Measurements from ENCODE around the gene TMEM135. TPM values are rescaled to one million over a fixed set of nuclear protein-coding genes. Genes with fewer than 3 reads are reported as not detected.

The TMEM135 gene
- total RNA-seq, 1 donor from 2014 or later: 36.0 TPM

DNA sequence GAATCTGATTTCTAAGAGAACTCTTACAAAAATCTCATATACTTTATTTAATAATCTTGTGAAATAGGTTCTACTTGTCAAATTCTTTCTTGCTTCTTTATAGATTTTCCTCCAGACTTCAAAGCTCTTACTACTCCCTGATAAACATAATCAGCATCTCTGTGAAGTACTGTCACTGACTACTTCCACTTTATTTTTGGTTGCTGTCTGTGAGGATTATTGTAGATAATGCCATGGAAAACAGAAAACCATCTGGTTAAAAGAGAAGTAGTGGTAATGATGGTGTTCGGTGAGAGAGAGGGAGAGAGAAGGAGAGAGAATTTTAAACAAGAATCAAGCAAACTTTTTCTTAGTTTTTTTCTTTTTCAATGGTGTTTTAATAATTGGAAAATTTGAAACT, 152.3 kb downstream of the TMEM135 start:
- H3K9me3 Mint-ChIP-seq: no peaks in the 10 kb centered on the region
- no peaks in the 10 kb centered on the region for H3K36me3 Mint-ChIP-seq
- no peak for DNase-seq (ENCODE audit: low spot score in 2 of 2, unreplicated experiment in 2 of 2)
- no peaks in the 10 kb centered on the region for H3K27me3 Mint-ChIP-seq (ENCODE audit: low read depth)
- no peak overlapping the region for H3K4me3 Mint-ChIP-seq
- TF ChIP-seq, protein P1, sequence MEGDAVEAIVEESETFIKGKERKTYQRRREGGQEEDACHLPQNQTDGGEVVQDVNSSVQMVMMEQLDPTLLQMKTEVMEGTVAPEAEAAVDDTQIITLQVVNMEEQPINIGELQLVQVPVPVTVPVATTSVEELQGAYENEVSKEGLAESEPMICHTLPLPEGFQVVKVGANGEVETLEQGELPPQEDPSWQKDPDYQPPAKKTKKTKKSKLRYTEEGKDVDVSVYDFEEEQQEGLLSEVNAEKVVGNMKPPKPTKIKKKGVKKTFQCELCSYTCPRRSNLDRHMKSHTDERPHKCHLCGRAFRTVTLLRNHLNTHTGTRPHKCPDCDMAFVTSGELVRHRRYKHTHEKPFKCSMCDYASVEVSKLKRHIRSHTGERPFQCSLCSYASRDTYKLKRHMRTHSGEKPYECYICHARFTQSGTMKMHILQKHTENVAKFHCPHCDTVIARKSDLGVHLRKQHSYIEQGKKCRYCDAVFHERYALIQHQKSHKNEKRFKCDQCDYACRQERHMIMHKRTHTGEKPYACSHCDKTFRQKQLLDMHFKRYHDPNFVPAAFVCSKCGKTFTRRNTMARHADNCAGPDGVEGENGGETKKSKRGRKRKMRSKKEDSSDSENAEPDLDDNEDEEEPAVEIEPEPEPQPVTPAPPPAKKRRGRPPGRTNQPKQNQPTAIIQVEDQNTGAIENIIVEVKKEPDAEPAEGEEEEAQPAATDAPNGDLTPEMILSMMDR (IDR thresholded peaks at IDR 0.05; ENCODE audit: unreplicated experiment): no peak
- H3K4me1 Mint-ChIP-seq: peaks cover 15% of the 10 kb centered on the region
- H3K27ac Mint-ChIP-seq: no peak overlapping the region

DNA sequence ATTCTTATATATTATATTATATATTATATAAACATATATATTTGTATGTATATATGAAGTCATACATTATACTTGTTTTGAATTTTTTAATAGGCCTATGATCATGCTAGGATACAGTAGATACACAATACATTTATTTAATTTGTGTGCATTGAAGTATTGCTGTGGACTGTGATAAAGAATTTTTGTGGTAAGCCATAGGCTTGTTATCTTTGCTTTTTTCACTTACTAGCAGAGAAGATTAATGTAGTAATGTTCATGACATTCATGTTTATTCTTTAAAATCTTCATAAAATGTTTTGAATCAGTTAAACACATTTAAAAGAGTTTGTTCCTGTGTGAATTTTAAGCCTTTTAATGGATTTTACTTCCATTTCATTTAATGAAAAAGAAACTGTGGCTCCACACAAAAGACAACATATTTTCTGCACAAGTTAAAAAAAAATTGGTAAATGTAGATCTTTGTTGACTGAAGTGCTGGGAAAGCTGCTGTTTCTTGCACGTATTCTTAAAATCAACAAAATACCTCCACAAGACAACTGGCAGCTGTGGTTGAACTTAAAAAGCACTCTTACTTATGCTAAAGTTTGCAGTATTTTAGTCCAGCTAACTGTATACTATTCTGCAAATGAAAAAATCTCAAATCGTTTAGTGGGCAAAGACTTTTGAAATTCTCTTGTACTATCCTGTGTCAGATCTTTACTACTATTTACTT, 156.2 kb downstream of the TMEM135 start:
- Mint-ChIP-seq H3K36me3 (no peaks in the 10 kb centered on the region), H3K9me3 (no peaks in the 10 kb centered on the region), H3K27me3 (ENCODE audit: low read depth) (no peaks in the 10 kb centered on the region), H3K27ac (no peak overlapping the region), H3K4me1 (peaks cover 13% of the 10 kb centered on the region), H3K4me3 (no peak overlapping the region)
- TF ChIP-seq, protein P1 (IDR thresholded peaks at IDR 0.05; ENCODE audit: unreplicated experiment): no peak
- DNase-seq (ENCODE audit: low spot score in 2 of 2, unreplicated experiment in 2 of 2): no peak

DNA sequence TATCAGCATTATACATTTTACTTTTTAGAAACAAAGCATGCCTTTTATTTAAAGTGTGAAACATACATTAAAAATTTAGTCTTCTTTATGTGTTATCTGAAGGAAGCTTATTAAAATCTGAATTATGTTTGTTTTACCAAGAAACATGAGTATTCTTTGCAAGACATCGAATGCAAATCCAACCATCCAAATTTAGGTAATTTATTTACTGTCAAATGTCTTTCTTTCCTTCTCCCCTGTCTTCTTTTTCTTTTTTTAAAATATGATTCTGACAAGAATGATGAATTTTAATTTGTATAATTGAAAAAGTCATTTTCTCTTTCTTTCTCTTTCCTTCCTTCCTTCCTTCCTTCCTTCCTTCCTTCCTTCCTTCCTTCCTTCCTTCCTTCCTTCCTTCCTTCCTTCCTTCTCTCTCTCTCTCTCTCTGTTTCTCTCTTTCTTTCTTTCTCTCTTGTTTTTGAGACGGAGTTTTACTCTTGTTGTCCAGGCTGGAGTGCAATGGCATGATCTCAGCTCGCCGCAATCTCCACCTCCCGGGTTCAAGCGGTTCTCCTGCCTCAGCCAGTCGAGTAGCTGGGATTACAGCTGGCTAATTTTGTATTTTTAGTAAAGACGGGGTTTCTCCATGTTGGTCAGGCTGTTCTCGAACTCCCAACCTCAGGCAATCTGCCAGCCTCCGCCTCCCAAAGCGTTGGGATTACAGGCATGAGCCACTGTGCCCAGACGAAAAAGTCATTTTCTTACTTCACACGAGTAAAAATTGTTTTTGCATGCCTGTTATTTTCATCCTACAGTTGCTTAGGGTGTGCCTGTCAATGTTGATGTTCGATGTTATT, 157.5 kb downstream of the TMEM135 start:
- peaks cover 10% of the 10 kb centered on the region for H3K4me1 Mint-ChIP-seq
- no peaks in the 10 kb centered on the region for H3K27me3 Mint-ChIP-seq (ENCODE audit: low read depth)
- DNase-seq (ENCODE audit: low spot score in 2 of 2, unreplicated experiment in 2 of 2): no peak
- TF ChIP-seq, protein P1 (IDR thresholded peaks at IDR 0.05; ENCODE audit: unreplicated experiment): no peak
- H3K9me3 Mint-ChIP-seq: no peaks in the 10 kb centered on the region
- H3K4me3 Mint-ChIP-seq: no peak overlapping the region
- H3K27ac Mint-ChIP-seq: no peak overlapping the region
- no peaks in the 10 kb centered on the region for H3K36me3 Mint-ChIP-seq

DNA sequence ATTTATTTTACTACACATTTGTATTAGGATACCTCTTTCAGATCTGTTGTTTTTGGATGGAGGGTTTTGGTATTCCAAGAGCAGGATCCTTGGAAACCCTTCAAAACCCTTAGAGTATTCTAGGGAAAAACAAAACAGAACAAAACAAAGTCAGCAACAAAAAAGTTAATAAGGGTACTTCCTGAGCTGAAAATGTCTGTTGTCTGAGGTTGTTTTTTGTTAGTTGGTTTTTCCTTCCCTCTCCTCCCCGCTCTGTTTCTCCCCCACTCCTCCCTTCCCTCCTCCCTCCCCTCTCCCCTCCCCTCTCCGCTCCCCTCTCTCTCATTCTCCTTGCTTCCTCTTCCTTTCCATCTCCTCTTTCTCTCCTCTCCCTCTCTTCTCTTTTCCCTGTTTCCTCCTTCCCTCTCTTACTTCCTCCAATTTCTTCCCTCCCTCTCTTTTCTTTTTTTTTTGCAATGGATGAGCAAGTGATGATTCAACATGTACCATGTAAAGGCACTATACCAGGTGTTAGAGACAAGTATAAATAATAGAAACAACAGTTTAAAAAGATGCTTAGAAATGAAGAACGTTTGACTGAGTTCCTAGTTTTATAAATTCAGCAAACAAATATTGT, 160.6 kb downstream of the TMEM135 start:
- Mint-ChIP-seq H3K9me3 (peaks cover 3% of the 10 kb centered on the region), H3K4me3 (no peak overlapping the region), H3K4me1 (peaks cover 9% of the 10 kb centered on the region), H3K36me3 (peaks cover 1% of the 10 kb centered on the region), H3K27ac (no peak overlapping the region), H3K27me3 (ENCODE audit: low read depth) (no peaks in the 10 kb centered on the region)
- TF ChIP-seq, protein P1 (IDR thresholded peaks at IDR 0.05; ENCODE audit: unreplicated experiment): no peak
- DNase-seq (ENCODE audit: low spot score in 2 of 2, unreplicated experiment in 2 of 2): no peak

DNA sequence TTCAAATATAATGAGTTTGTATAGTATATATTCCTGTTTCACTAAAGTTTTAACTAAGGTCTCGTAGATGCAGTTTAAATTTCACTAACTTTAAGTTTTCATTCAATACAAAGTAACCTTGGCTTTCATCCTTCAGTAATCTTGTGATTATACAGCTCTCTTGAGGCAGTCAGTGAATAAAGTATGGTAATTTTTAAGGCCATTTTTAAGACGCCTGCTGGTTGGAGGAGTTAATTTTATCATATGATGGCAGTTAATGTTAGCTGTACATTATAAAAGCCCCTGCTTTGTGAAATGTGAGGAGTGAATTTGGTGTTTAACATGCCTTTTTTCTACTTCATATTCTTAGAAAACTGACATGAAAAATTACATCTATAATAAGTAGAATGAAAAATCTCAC, 163.6 kb downstream of the TMEM135 start:
- TF ChIP-seq, protein P1 (IDR thresholded peaks at IDR 0.05; ENCODE audit: unreplicated experiment): no peak
- H3K27me3 Mint-ChIP-seq (ENCODE audit: low read depth): no peaks in the 10 kb centered on the region
- no peak overlapping the region for H3K27ac Mint-ChIP-seq
- H3K4me1 Mint-ChIP-seq: peaks cover 2% of the 10 kb centered on the region
- peaks cover 3% of the 10 kb centered on the region for H3K9me3 Mint-ChIP-seq
- peaks cover 1% of the 10 kb centered on the region for H3K36me3 Mint-ChIP-seq
- no peak for DNase-seq (ENCODE audit: low spot score in 2 of 2, unreplicated experiment in 2 of 2)
- H3K4me3 Mint-ChIP-seq: no peak overlapping the region

Measured in mesothelial cell of epicardium (in vitro differentiated cells).